Neural progenitor cell (in vitro differentiated cells): ENCODE measurements around the gene PNPLA7.

Source experiments
- CTCF ChIP-seq: fragments of 200-600 bp; sonication (generic); IDR thresholded peaks from 2 replicates; pipeline ENCODE4 v1.5.1; 2017; ENCODE audit warnings: antibody characterized with exemption, mild to moderate bottlenecking
- EZH2 ChIP-seq: fragments of 200-600 bp; sonication (generic); IDR thresholded peaks from 2 replicates; pipeline ENCODE4 v1.6.1; 2017; ENCODE audit warnings: antibody characterized with exemption, mild to moderate bottlenecking, moderate library complexity

DNA sequence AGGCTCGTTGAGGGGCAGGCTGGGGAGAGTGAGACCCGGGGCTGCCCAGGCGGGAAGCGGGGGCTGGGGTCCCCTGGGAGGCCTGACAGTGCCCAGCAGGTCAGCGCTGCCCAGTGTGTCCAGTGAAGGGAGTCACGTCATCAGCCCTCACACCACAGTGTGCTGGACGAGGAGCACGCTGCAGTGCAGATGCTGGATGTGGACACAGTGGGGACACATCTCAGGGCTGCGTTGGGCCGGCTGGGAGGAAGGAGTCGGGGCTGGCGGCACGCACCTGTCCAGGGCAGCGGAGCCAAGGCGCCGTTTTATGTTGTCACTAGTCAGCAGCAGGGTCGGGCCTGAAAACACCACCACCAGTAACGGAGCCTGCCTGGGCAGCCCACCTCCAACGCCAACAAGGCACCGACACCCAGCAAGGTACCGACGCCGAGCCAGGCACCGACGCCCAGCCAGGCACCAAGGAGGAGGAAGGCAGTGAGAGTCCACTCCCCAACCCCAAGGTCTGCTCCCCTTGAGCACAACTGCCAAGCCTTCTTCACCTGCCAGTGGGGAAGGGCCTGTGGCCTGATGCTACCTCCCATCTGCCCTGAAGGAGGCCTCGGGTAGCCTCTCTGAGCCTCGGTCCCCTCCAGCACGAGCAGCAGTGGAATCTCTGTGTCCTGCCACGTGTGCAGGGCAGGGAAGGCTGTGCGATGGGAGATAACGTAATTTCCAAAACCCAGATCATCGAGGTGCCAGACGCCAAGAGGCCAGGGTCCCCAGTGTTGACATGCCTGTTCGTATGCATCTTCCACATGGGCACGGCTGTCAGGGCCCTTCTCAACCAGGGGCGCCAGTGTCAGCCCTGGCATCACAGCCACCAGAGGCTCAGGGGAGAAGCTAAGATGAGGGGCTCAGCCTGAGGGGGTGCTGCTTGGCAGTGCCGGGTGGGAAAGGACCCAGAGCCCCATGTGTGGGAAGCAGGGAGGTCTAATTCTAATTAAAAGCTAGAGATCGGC lies 69.2 kb downstream of the PNPLA7 start:
- no peak for TF ChIP-seq CTCF
- TF ChIP-seq EZH2, result no peak
